GM21515 (cell line): ENCODE results near the gene ATP5MC2.

Experiments
- ATAC-seq: cut with Tn5 transposase; IDR thresholded peaks from one replicate; pipeline ENCODE4 v1.9.1; 2021; ENCODE audit not compliant: unreplicated experiment

ATP5MC2 gene

GRCh38 chr12:53616950-53617349 lies 58.9 kb downstream of the ATP5MC2 start:
- no peak for ATAC-seq
